Esophagus muscularis mucosa (tissue), 4 donors: ENCODE measurements around the gene STIMATE.

ENCODE experiments used
- EP300 ChIP-seq: sonication (generic); formaldehyde crosslinking; IDR thresholded peaks from one replicate; pipeline ENCODE4 v1.6.1; 2017; ENCODE audit warnings: antibody characterized with exemption
- POLR2A ChIP-seq: fragments of 450-650 bp; IDR thresholded peaks from one replicate; pipeline ENCODE4 v1.6.1; 2017; ENCODE audit warnings: antibody characterized with exemption, moderate library complexity, mild to moderate bottlenecking, low read depth
- POLR2AphosphoS5 ChIP-seq, 2 donors: sonication (generic); formaldehyde crosslinking; IDR thresholded peaks; one replicate each; pipeline ENCODE4 v1.6.1; 2017; ENCODE audit warnings: antibody characterized with exemption in 2 of 2
- TF ChIP-seq, protein P1 (sequence below), 3 experiments: fragments of 200-600 bp in 2 of 3; fragments of 450-650 bp in 1 of 3; sonication (generic) in 2 of 3; IDR thresholded peaks; one replicate each; pipeline ENCODE4 v1.5.1; 2017 to 2019; ENCODE audit warnings: antibody characterized with exemption in 3 of 3, mild to moderate bottlenecking in 2 of 3, moderate library complexity in 1 of 3

- TF ChIP-seq, protein P1, sequence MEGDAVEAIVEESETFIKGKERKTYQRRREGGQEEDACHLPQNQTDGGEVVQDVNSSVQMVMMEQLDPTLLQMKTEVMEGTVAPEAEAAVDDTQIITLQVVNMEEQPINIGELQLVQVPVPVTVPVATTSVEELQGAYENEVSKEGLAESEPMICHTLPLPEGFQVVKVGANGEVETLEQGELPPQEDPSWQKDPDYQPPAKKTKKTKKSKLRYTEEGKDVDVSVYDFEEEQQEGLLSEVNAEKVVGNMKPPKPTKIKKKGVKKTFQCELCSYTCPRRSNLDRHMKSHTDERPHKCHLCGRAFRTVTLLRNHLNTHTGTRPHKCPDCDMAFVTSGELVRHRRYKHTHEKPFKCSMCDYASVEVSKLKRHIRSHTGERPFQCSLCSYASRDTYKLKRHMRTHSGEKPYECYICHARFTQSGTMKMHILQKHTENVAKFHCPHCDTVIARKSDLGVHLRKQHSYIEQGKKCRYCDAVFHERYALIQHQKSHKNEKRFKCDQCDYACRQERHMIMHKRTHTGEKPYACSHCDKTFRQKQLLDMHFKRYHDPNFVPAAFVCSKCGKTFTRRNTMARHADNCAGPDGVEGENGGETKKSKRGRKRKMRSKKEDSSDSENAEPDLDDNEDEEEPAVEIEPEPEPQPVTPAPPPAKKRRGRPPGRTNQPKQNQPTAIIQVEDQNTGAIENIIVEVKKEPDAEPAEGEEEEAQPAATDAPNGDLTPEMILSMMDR (IDR thresholded peaks at IDR 0.05): no peak
- TF ChIP-seq POLR2A (no peak), POLR2AphosphoS5 (IDR thresholded peaks at IDR 0.05) (no peak), EP300 (no peak)
These were observed 25.6 kb downstream of the STIMATE start for GRCh38 chr3:52871761-52872160.
